Liver (tissue), 9 donors: ENCODE results near the gene FARS2. TPM values are rescaled to one million over a fixed set of nuclear protein-coding genes. Genes with fewer than 3 reads are reported as not detected.
A peak's percentile ranks its signal among the peaks of the same experiment; 100 is the strongest.

Experiments
- DNase-seq: peaks from one replicate; pipeline ENCODE4 v3.0.0-alpha.2; 2017; ENCODE audit warnings: low spot score
- H3K27ac ChIP-seq, 2 donors: one replicate each; pipeline ENCODE4 v1.7.0; 2013; ENCODE audit warnings: inconsistent platforms in 2 of 2, low read length in 2 of 2, control low read depth in 1 of 2, low read depth in 1 of 2, mild to moderate bottlenecking in 1 of 2
- H3K27me3 ChIP-seq, 4 donors: one replicate each; pipeline versions ENCODE4 v1.6.1 to v1.7.0; 2013; ENCODE audit warnings: low read length in 3 of 4, inconsistent platforms in 1 of 4, mild to moderate bottlenecking in 1 of 4, moderate library complexity in 1 of 4; ENCODE audit not compliant: control insufficient read depth in 4 of 4, insufficient read depth in 4 of 4
- H3K36me3 ChIP-seq, 4 donors: one replicate each; pipeline versions ENCODE4 v1.6.1 to v1.7.0; 2013; ENCODE audit warnings: low read length in 3 of 4, mild to moderate bottlenecking in 3 of 4, low read depth in 1 of 4, moderate library complexity in 1 of 4; ENCODE audit not compliant: control insufficient read depth in 4 of 4, insufficient read depth in 3 of 4
- H3K4me1 ChIP-seq, 4 donors: one replicate each; pipeline versions ENCODE4 v1.6.1 to v1.7.0; 2013; ENCODE audit warnings: low read length in 3 of 4, mild to moderate bottlenecking in 3 of 4, moderate library complexity in 1 of 4; ENCODE audit not compliant: control insufficient read depth in 4 of 4, insufficient read depth in 4 of 4
- H3K4me3 ChIP-seq, 3 donors: one replicate each; pipeline versions ENCODE4 v1.6.1 to v1.7.0; 2013; ENCODE audit warnings: low read length in 3 of 3, control low read depth in 1 of 3, low read depth in 1 of 3, mild to moderate bottlenecking in 1 of 3
- H3K9ac ChIP-seq, 2 donors: one replicate each; pipeline ENCODE4 v1.7.0; 2013; ENCODE audit warnings: low read length in 2 of 2, mild to moderate bottlenecking in 2 of 2, moderate library complexity in 2 of 2, control low read depth in 1 of 2, low read depth in 1 of 2
- H3K9me3 ChIP-seq, 4 donors: one replicate each; pipeline versions ENCODE4 v1.6.1 to v1.7.0; 2013; ENCODE audit warnings: low read length in 3 of 4; ENCODE audit not compliant: control insufficient read depth in 4 of 4
- CTCF ChIP-seq: fragments of 150-350 bp; IDR thresholded peaks from 2 replicates; pipeline ENCODE4 v1.5.1; 2017; ENCODE audit warnings: improper control_type of control experiment, low read depth, low read length; ENCODE audit not compliant: missing input control
- EGR1 ChIP-seq, 2 donors: IDR thresholded peaks; 2 replicates each; pipeline ENCODE4 v1.6.1; 2016 to 2018; ENCODE audit warnings: antibody characterized with exemption in 2 of 2, low read depth in 2 of 2
- FOXA1 ChIP-seq: IDR thresholded peaks from 2 replicates; pipeline ENCODE4 v1.6.1; 2016; ENCODE audit warnings: antibody characterized with exemption
- FOXA2 ChIP-seq: IDR thresholded peaks from 2 replicates; pipeline ENCODE4 v1.6.1; 2016; ENCODE audit warnings: antibody characterized with exemption
- GABPA ChIP-seq, 2 donors: IDR thresholded peaks in 1 of 2; conservative IDR thresholded peaks in 1 of 2; 2 replicates each; pipeline ENCODE4 v1.6.1; 2016; ENCODE audit warnings: antibody characterized with exemption in 2 of 2, mild to moderate bottlenecking in 1 of 2, moderate library complexity in 1 of 2
- HNF4A ChIP-seq, 2 donors: conservative IDR thresholded peaks; 2 replicates each; pipeline ENCODE4 v1.6.1; 2016; ENCODE audit warnings: antibody characterized with exemption in 2 of 2, mild to moderate bottlenecking in 2 of 2
- HNF4G ChIP-seq: IDR thresholded peaks from 2 replicates; pipeline ENCODE4 v1.6.1; 2016; ENCODE audit warnings: antibody characterized with exemption
- JUND ChIP-seq, 2 donors: IDR thresholded peaks; 2 replicates each; pipeline ENCODE4 v1.6.1; 2016; ENCODE audit warnings: antibody characterized with exemption in 2 of 2
- MAX ChIP-seq: IDR thresholded peaks from 2 replicates; pipeline ENCODE4 v1.6.1; 2016; ENCODE audit warnings: antibody characterized with exemption
- NR2F2 ChIP-seq: IDR thresholded peaks from 2 replicates; pipeline ENCODE4 v1.6.1; 2016; ENCODE audit warnings: antibody characterized with exemption
- RAD21 ChIP-seq, 2 donors: IDR thresholded peaks; 2 replicates each; pipeline ENCODE4 v1.6.1; 2016; ENCODE audit warnings: antibody characterized with exemption in 2 of 2, mild to moderate bottlenecking in 2 of 2
- REST ChIP-seq: IDR thresholded peaks from 2 replicates; pipeline ENCODE4 v1.6.1; 2016; ENCODE audit warnings: antibody characterized with exemption, mild to moderate bottlenecking
- RXRA ChIP-seq, 2 donors: IDR thresholded peaks; 2 replicates each; pipeline ENCODE4 v1.6.1; 2017 to 2018; ENCODE audit warnings: antibody characterized with exemption in 2 of 2, mild to moderate bottlenecking in 1 of 2
- SP1 ChIP-seq: IDR thresholded peaks from 2 replicates; pipeline ENCODE4 v1.6.1; 2018; ENCODE audit warnings: antibody characterized with exemption, mild to moderate bottlenecking
- TAF1 ChIP-seq: conservative IDR thresholded peaks from 2 replicates; pipeline ENCODE4 v1.6.1; 2016; ENCODE audit warnings: antibody characterized with exemption, mild to moderate bottlenecking
- YY1 ChIP-seq: IDR thresholded peaks from 2 replicates; pipeline ENCODE4 v1.6.1; 2016; ENCODE audit warnings: antibody characterized with exemption, mild to moderate bottlenecking
- ZBTB33 ChIP-seq: IDR thresholded peaks from 2 replicates; pipeline ENCODE4 v1.6.1; 2016; ENCODE audit warnings: antibody characterized with exemption
- WGBS: extraction: QIAGEN DNeasy Blood & Tissue Kit; methylation state at CpG from one replicate; pipeline ENCODE4 v1.1.7; 2013; 5-methylcytosine and 5-hydroxymethylcytosine counted together
- polyA plus RNA-seq, 2 donors: library from polyadenylated mRNA; stranded (reverse) in 1 of 2; unstranded in 1 of 2; fragments of 200-250 nt in 1 of 2; fragments of >200 nt in 1 of 2; fragmentation: Nextera tagmentation in 1 of 2; extraction: Ambion mirVana in 1 of 2; gene quantifications; one replicate each; pipeline versions ENCODE4 v1.2.1 to v1.2.3, GENCODE V29; 2013 to 2015
- total RNA-seq, 2 donors: library from RNA; depleted of rRNA; stranded (reverse); fragments of >200 nt; gene quantifications; one replicate each; pipeline ENCODE4 v1.2.3, GENCODE V29; 2014
- TF ChIP-seq, protein P1 (sequence below): IDR thresholded peaks from 2 replicates; pipeline ENCODE4 v1.6.1; 2016; ENCODE audit warnings: antibody characterized with exemption
- donor health status: healthy.
- donor health status: healthy.
- donor health status: healthy.
- donor health status: healthy.
- donor health status: healthy.

Gene FARS2
- total and polyA plus RNA-seq, 4 donors: 7.8 to 25.9 (median 11.2) TPM

DNA sequence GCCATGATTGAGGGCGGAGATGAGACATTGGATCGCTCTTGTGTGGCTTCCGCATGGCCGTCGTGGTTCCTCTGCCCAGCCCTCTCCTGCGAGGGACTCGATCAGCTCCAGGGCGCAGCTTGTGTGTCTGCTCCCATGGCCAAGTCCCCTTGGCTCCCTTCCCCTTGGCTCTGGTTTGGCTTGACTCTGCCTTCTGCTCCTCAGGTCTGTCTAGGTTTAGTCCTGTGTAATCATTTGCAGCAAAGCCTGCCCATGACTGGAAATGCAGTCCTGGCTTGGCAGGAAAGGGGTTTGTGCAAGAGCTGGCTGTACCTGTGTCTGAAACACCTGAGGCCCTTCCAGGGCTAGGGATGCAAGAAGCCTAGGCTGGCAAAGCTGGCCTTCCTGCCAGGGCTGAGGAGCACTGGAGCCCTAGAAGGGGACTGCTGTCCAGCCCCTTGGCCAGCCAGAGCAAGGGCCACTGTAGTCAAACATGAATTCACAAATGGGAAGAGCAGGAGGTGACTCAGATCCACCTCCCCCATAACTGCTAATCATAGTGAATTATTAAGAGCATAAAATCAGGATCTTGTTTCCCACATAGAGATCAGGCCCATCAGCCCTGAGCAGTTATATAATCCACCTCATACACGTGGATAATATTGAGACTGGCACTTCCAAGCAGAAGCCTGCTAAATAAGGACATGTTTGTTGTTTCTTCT lies 196.8 kb downstream of the FARS2 start:
- Histone ChIP-seq H3K4me3 (peak overlapping the region in 2 of 3 donors; percentile 29 to 30), H3K4me1 (peaks cover 0 to 5% (median 3%) of the 10 kb centered on the region in 4 donors), H3K9me3 (no peaks in the 10 kb centered on the region), H3K36me3 (no peaks in the 10 kb centered on the region), H3K9ac (peak overlapping the region in 1 of 2 donors; percentile 68), H3K27me3 (no peaks in the 10 kb centered on the region), H3K27ac (peak overlapping the region; percentile 19 to 71)
- TF ChIP-seq CTCF (no peak), HNF4G (no peak), SP1 (peak; percentile 50), RXRA (IDR thresholded peaks at IDR 0.05) (peak; percentile 34 to 88), GABPA (IDR thresholded peaks at IDR 0.05 in 1 of 2, conservative IDR thresholded peaks at IDR 0.05 in 1 of 2) (peak in 1 of 2 donors; percentile 51), EGR1 (IDR thresholded peaks at IDR 0.05; ENCODE audit: low read depth in 2 of 2) (peak in 1 of 2 donors; percentile 22), MAX (peak; percentile 91), TAF1 (no peak), HNF4A (conservative IDR thresholded peaks at IDR 0.05) (peak; percentile 55 to 87), REST (peak; percentile 84), ZBTB33 (peak; percentile 71), NR2F2 (no peak), FOXA1 (peak; percentile 41), YY1 (peak; percentile 95), FOXA2 (no peak), RAD21 (IDR thresholded peaks at IDR 0.05) (peak; percentile 26 to 46), JUND (IDR thresholded peaks at IDR 0.05) (peak in 1 of 2 donors; percentile 90)
- TF ChIP-seq, protein P1, sequence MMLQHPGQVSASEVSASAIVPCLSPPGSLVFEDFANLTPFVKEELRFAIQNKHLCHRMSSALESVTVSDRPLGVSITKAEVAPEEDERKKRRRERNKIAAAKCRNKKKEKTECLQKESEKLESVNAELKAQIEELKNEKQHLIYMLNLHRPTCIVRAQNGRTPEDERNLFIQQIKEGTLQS: no peak
- DNase-seq: no peak
- 37% methylated on average over 9 of the region's 9 CpGs for WGBS
